Gastroesophageal sphincter (tissue), 4 donors: ENCODE data around the gene RAI1. TPM values are rescaled to one million over a fixed set of nuclear protein-coding genes. Genes with fewer than 3 reads are reported as not detected.

Source experiments
- ATAC-seq: fragments of 150-250 bp; one replicate; pipeline ENCODE4 v1.9.1; 2016; ENCODE audit warnings: mild to moderate bottlenecking, moderate library complexity
- H3K27ac ChIP-seq, 4 donors: fragments of 200-600 bp; sonication (generic) in 3 of 4; 1 replicate in 3 of 4; 2 replicates in 1 of 4; pipeline ENCODE4 v1.5.1; 2016 to 2019
- H3K27me3 ChIP-seq: fragments of 200-600 bp; sonication (generic); one replicate; pipeline ENCODE4 v1.5.1; 2019
- H3K36me3 ChIP-seq, 2 donors: fragments of 200-600 bp; sonication (generic); one replicate each; pipeline ENCODE4 v1.5.1; 2019; ENCODE audit warnings: control low read depth in 1 of 2
- H3K4me1 ChIP-seq, 3 donors: fragments of 200-600 bp; sonication (generic); 1 replicate in 2 of 3; 2 replicates in 1 of 3; pipeline ENCODE4 v1.5.1; 2016 to 2019; ENCODE audit warnings: control low read depth in 2 of 3
- H3K4me3 ChIP-seq, 2 donors: fragments of 200-600 bp; sonication (generic); one replicate each; pipeline ENCODE4 v1.5.1; 2019; ENCODE audit warnings: mild to moderate bottlenecking in 1 of 2, moderate library complexity in 1 of 2
- H3K9me3 ChIP-seq, 3 donors: fragments of 200-600 bp; sonication (generic); one replicate each; pipeline ENCODE4 v1.5.1; 2017 to 2019; ENCODE audit warnings: control low read depth in 2 of 3
- EP300 ChIP-seq: sonication (generic); formaldehyde crosslinking; IDR thresholded peaks from one replicate; pipeline ENCODE4 v1.6.1; 2017; ENCODE audit warnings: antibody characterized with exemption, mild to moderate bottlenecking
- POLR2A ChIP-seq, 2 donors: fragments of 450-650 bp; IDR thresholded peaks; one replicate each; pipeline ENCODE4 v1.6.1; 2017; ENCODE audit warnings: antibody characterized with exemption in 2 of 2, mild to moderate bottlenecking in 2 of 2, moderate library complexity in 1 of 2
- POLR2AphosphoS5 ChIP-seq: sonication (generic); formaldehyde crosslinking; IDR thresholded peaks from one replicate; pipeline ENCODE4 v1.6.1; 2017; ENCODE audit warnings: antibody characterized with exemption
- WGBS, 2 donors: methylation state at CpG; one replicate each; pipeline ENCODE4 v1.1.5; 2018; ENCODE audit warnings: low coverage in 1 of 2; 5-methylcytosine and 5-hydroxymethylcytosine counted together
- total RNA-seq, 4 donors: library from RNA; depleted of rRNA; stranded (reverse); fragments of >200 nt; gene quantifications; one replicate each; pipeline ENCODE4 v1.1.0, GENCODE V29; 2016
- TF ChIP-seq, protein P1 (sequence below), 4 experiments: fragments of 200-600 bp in 2 of 4; fragments of 450-650 bp in 2 of 4; sonication (generic) in 1 of 4; IDR thresholded peaks; one replicate each; pipeline ENCODE4 v1.5.1; 2017 to 2019; ENCODE audit warnings: antibody characterized with exemption in 4 of 4, mild to moderate bottlenecking in 2 of 4, moderate library complexity in 2 of 4

The RAI1 gene
- total RNA-seq, 4 donors from 2014 or later = 15.9 to 39.7 (median 28.3) TPM

DNA sequence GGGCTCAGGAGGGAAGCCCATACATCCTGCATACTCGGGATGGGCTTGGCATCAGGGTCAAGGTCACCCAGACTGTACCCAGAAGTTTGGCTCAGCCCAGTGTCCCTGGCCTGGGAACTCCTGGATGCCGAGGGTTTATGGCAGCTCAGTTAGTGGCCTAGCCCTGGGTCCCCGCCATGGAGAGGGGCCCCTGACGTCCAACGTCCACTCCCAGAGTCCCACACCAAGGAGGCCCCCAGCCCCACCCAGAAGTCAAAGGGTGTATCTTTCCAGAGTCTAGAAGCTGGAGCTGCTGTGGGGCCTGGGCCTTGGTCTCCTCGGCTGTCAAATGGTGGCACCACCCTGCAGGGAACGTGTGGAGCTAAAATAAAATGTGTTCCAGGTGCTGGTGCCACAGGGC, 79.1 kb downstream of the RAI1 start:
- no peaks in the 10 kb centered on the region for H3K36me3 ChIP-seq
- TF ChIP-seq POLR2A (IDR thresholded peaks at IDR 0.05) = no peak
- no peak for TF ChIP-seq EP300
- TF ChIP-seq, protein P1, sequence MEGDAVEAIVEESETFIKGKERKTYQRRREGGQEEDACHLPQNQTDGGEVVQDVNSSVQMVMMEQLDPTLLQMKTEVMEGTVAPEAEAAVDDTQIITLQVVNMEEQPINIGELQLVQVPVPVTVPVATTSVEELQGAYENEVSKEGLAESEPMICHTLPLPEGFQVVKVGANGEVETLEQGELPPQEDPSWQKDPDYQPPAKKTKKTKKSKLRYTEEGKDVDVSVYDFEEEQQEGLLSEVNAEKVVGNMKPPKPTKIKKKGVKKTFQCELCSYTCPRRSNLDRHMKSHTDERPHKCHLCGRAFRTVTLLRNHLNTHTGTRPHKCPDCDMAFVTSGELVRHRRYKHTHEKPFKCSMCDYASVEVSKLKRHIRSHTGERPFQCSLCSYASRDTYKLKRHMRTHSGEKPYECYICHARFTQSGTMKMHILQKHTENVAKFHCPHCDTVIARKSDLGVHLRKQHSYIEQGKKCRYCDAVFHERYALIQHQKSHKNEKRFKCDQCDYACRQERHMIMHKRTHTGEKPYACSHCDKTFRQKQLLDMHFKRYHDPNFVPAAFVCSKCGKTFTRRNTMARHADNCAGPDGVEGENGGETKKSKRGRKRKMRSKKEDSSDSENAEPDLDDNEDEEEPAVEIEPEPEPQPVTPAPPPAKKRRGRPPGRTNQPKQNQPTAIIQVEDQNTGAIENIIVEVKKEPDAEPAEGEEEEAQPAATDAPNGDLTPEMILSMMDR (IDR thresholded peaks at IDR 0.05) = no peak
- no peak for TF ChIP-seq POLR2AphosphoS5
- H3K27me3 ChIP-seq = no peaks in the 10 kb centered on the region
- no peak overlapping the region for H3K4me3 ChIP-seq
- peaks cover 0 to 80% (median 3%) of the 10 kb centered on the region in 3 donors for H3K4me1 ChIP-seq
- WGBS, 2 donors = no CpG with 5 or more reads among the region's 7 CpGs
- no peaks in the 10 kb centered on the region for H3K9me3 ChIP-seq
- no peak for ATAC-seq
- no peak overlapping the region for H3K27ac ChIP-seq

GRCh38 chr17:17760872-17761550, 79.8 kb downstream of the RAI1 start:
- Histone ChIP-seq H3K4me3 (no peak overlapping the region), H3K27me3 (no peaks in the 10 kb centered on the region), H3K9me3 (no peaks in the 10 kb centered on the region), H3K27ac (no peak overlapping the region), H3K36me3 (no peaks in the 10 kb centered on the region), H3K4me1 (peaks cover 0 to 80% (median 3%) of the 10 kb centered on the region in 3 donors)
- WGBS, 2 donors = 88 to 90% methylated on average over 2 to 7 of the region's 8 CpGs
- TF ChIP-seq EP300 (no peak), POLR2AphosphoS5 (no peak), POLR2A (IDR thresholded peaks at IDR 0.05) (no peak)
- TF ChIP-seq, protein P1 (IDR thresholded peaks at IDR 0.05) = no peak
- no peak for ATAC-seq

- Histone ChIP-seq H3K36me3 (no peaks in the 10 kb centered on the region), H3K27me3 (no peaks in the 10 kb centered on the region), H3K9me3 (no peaks in the 10 kb centered on the region), H3K4me3 (no peak overlapping the region), H3K4me1 (peaks cover 0 to 85% (median 14%) of the 10 kb centered on the region in 3 donors), H3K27ac (peak overlapping the region in 1 of 4 donors; percentile 33)
- WGBS, 2 donors = 94 to 100% methylated on average over 2 of the region's 11 CpGs
- no peak for TF ChIP-seq POLR2AphosphoS5
- TF ChIP-seq POLR2A (IDR thresholded peaks at IDR 0.05) = no peak
- no peak for TF ChIP-seq EP300
- TF ChIP-seq, protein P1 (IDR thresholded peaks at IDR 0.05) = no peak
- ATAC-seq = no peak
Measured at GRCh38 chr17:17761894-17762743, 80.9 kb downstream of the RAI1 start.

DNA sequence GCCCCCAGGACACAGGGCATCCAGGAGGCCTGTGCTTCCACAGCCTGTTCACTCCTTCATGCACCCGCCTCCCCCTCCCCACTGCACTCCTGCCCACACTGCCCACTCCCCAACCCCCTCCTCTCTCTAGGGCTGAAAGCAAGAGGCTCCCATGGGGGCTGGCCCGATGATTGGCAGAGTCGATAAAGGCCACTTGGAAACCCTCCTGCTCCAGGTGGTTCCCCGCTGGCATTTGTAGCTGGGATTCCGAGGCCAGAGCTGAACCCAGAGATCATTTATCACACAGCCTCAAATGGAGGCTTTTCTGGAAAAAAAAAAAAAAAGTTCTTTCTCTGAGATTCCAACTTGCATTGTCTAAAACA, 81.5 kb downstream of the RAI1 start:
- H3K4me1 ChIP-seq = peaks cover 0 to 85% (median 12%) of the 10 kb centered on the region in 3 donors
- WGBS, 2 donors = 8% methylated on average over 2 of the region's 5 CpGs; no CpG with 5 or more reads in 1 of the 2 donors
- TF ChIP-seq, protein P1 (IDR thresholded peaks at IDR 0.05) = no peak
- TF ChIP-seq POLR2AphosphoS5 (no peak), EP300 (no peak), POLR2A (IDR thresholded peaks at IDR 0.05) (no peak)

More for the DNA sequence above, 81.5 kb downstream of the RAI1 start:
- Histone ChIP-seq H3K27me3 (no peaks in the 10 kb centered on the region), H3K9me3 (no peaks in the 10 kb centered on the region), H3K36me3 (no peaks in the 10 kb centered on the region), H3K27ac (peak overlapping the region in 1 of 4 donors; percentile 33), H3K4me3 (no peak overlapping the region)
- ATAC-seq = no peak
